MCF 10A (cell line): Measurements from ENCODE around the gene OR56B1. TPM values are rescaled to one million over a fixed set of nuclear protein-coding genes. Genes with fewer than 3 reads are reported as not detected.

Experiments
- BruUV-seq: library from RNA; stranded (reverse); fragments of 400-500 nt; replicated peaks from 2 replicates; lab custom pipeline; 2021; lab: Mats Ljungman, UMichigan
- CTCF ChIA-PET: fragments of 300-600 bp; sonication (Branson Sonifier 250); formaldehyde crosslinking; extraction: SDS; loops from one replicate; lab custom pipeline; 2021; ENCODE audit warnings: antibody characterized with exemption, inconsistent platforms; lab: Yijun Ruan, JAX
- POLR2A ChIA-PET: fragments of 300-600, 350-650 bp; sonication (Branson Sonifier 250); formaldehyde crosslinking; extraction: SDS; loops from one replicate; lab custom pipeline; 2020; ENCODE audit warnings: antibody characterized with exemption, inconsistent platforms; lab: Yijun Ruan, JAX
- DNase-seq: peaks from one replicate; pipeline ENCODE4 v3.0.0-alpha.2; 2018; ENCODE audit not compliant: unreplicated experiment
- H3K27ac Mint-ChIP-seq: one replicate; pipeline ENCODE4 v1.8.0; 2022; ENCODE audit warnings: mild to moderate bottlenecking, low read depth, mixed read lengths; ENCODE audit not compliant: unreplicated experiment
- H3K27me3 Mint-ChIP-seq: one replicate; pipeline ENCODE4 v1.8.0; 2022; ENCODE audit warnings: mixed read lengths; ENCODE audit not compliant: insufficient read depth, unreplicated experiment
- H3K36me3 Mint-ChIP-seq: one replicate; pipeline ENCODE4 v1.8.0; 2022; ENCODE audit warnings: mild to moderate bottlenecking, moderate library complexity, mixed read lengths; ENCODE audit not compliant: insufficient read depth, unreplicated experiment
- H3K4me1 Mint-ChIP-seq: one replicate; pipeline ENCODE4 v1.8.0; 2022; ENCODE audit warnings: mixed read lengths; ENCODE audit not compliant: insufficient read depth, unreplicated experiment
- H3K4me3 Mint-ChIP-seq: one replicate; pipeline ENCODE4 v1.8.0; 2022; ENCODE audit warnings: mild to moderate bottlenecking, moderate library complexity, mixed read lengths; ENCODE audit not compliant: unreplicated experiment
- H3K9me3 Mint-ChIP-seq: one replicate; pipeline ENCODE4 v1.8.0; 2022; ENCODE audit warnings: mixed read lengths; ENCODE audit not compliant: unreplicated experiment
- intact Hi-C: fragments of 100-400 bp; cut with micrococcal nuclease; formaldehyde crosslinking; loops from 2 replicates; pipeline ENCODE4 v1.14.1; 2022
- total RNA-seq: library from RNA; stranded (reverse); gene quantifications from 2 replicates; pipeline ENCODE4 v1.2.3, GENCODE V29; 2022
- TF ChIP-seq, protein P1 (sequence below): fragments of 200-600 bp; IDR thresholded peaks from one replicate; pipeline ENCODE4 v1.8.0; 2022; ENCODE audit warnings: antibody characterized with exemption, mild to moderate bottlenecking; ENCODE audit not compliant: unreplicated experiment

The OR56B1 gene
- total RNA-seq, 1 experiment from 2014 or later = not detected

GRCh38 chr11:5753943-5754342 lies 17.7 kb downstream of the OR56B1 start, which contains the start of gene OR52N4:
TSS of gene OR52N4 (plus strand) at chr11:5754243. CDS start at chr11:5754741, 498 bp downstream.
- intact Hi-C loops = no loop called here
- H3K27ac Mint-ChIP-seq = no peak within 1 kb of the TSS
- H3K4me1 Mint-ChIP-seq = no peaks in the 10 kb centered on the region
- ChIA-PET POLR2A (no interaction called here), CTCF (no interaction called here)
- H3K4me3 Mint-ChIP-seq = no peak within 1 kb of the TSS
- DNase-seq = no peak
- H3K9me3 Mint-ChIP-seq = no peaks in the 10 kb centered on the region
- TF ChIP-seq, protein P1, sequence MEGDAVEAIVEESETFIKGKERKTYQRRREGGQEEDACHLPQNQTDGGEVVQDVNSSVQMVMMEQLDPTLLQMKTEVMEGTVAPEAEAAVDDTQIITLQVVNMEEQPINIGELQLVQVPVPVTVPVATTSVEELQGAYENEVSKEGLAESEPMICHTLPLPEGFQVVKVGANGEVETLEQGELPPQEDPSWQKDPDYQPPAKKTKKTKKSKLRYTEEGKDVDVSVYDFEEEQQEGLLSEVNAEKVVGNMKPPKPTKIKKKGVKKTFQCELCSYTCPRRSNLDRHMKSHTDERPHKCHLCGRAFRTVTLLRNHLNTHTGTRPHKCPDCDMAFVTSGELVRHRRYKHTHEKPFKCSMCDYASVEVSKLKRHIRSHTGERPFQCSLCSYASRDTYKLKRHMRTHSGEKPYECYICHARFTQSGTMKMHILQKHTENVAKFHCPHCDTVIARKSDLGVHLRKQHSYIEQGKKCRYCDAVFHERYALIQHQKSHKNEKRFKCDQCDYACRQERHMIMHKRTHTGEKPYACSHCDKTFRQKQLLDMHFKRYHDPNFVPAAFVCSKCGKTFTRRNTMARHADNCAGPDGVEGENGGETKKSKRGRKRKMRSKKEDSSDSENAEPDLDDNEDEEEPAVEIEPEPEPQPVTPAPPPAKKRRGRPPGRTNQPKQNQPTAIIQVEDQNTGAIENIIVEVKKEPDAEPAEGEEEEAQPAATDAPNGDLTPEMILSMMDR = no peak
- BruUV-seq = no TSS peak
- H3K27me3 Mint-ChIP-seq = peaks cover 81% of the 10 kb centered on the region
- peaks cover 6% of the 10 kb centered on the region for H3K36me3 Mint-ChIP-seq

DNA sequence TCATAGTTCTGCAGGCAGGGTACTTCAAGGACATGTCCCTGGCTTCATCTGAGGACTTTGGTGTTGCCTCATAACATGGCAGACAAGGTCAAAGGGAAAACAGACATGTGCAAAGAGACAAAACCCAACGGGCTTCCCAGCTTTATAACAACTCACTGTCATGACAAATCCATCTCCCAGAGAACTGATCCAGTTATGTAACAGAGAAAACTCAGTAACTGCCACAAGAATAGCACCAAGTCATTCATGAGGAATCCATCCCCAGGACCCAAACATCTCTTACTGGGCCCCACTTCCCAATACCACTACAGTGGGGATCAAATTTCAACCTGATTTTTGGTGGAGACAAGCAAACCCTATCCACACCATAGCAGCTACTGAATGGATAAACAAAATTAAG lies 30.8 kb downstream of the OR56B1 start:
- intact Hi-C loops = no loop called here
- no peaks in the 10 kb centered on the region for H3K4me1 Mint-ChIP-seq
- ChIA-PET POLR2A (no interaction called here), CTCF (no interaction called here)
- no peaks in the 10 kb centered on the region for H3K9me3 Mint-ChIP-seq
- DNase-seq = no peak
- H3K27me3 Mint-ChIP-seq = peaks cover 36% of the 10 kb centered on the region
- BruUV-seq = no TSS peak
- H3K36me3 Mint-ChIP-seq = no peaks in the 10 kb centered on the region
- TF ChIP-seq, protein P1 = no peak
- H3K4me3 Mint-ChIP-seq = no peak overlapping the region
- no peak overlapping the region for H3K27ac Mint-ChIP-seq

DNA sequence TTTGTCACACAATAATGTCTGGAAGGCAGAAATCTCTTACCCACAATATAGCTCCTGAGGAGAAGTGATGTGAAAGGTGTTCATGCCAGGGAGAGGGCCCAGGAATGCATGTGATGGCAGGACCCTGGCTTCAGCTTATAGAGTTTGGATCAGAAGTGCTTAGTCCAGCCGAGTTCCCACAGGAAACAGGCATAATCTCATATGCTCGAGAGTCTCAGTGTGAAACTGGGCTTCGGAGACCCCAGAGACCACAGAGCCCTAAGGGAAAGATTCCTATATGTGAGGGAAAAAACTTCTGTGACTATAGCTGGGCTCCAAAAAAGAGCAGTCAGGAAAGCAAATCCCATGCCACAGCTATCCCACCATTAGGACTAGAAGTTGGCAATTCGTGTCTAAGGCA lies 47.0 kb downstream of the OR56B1 start, which contains the start of gene OR52N5:
Gene OR52N5 (minus strand): TSS at position 101 of the 400 bp plus-strand sequence. CDS start 4,721 bp downstream, outside the sequence.
- no peaks in the 10 kb centered on the region for H3K4me1 Mint-ChIP-seq
- no peak for DNase-seq
- H3K36me3 Mint-ChIP-seq = no peaks in the 10 kb centered on the region
- no peak within 1 kb of the TSS for H3K27ac Mint-ChIP-seq
- intact Hi-C loops = no loop called here
- TF ChIP-seq, protein P1 = no peak
- ChIA-PET POLR2A (no interaction called here), CTCF (interaction anchor here (1.9 kb wide), 1 partner anchor 70 kb away, joined by 3 read pairs; no protein-coding TSS in a partner anchor)
- no peaks in the 10 kb centered on the region for H3K9me3 Mint-ChIP-seq
- H3K4me3 Mint-ChIP-seq = no peak within 1 kb of the TSS
- peaks cover 50% of the 10 kb centered on the region for H3K27me3 Mint-ChIP-seq
- BruUV-seq = no TSS peak

Other genes starting within 250 kb of the OR56B1 start
- not detected in 2 replicates for gene OR52D1, start 247.8 kb upstream of the OR56B1 start, total RNA-seq
- gene UBQLN3, start 226.5 kb upstream of the OR56B1 start, total RNA-seq = not detected in 2 replicates
- gene UBQLNL, start 219.7 kb upstream of the OR56B1 start, total RNA-seq = not detected in 2 replicates
- not detected in 2 replicates for gene OR52H1, start 187.9 kb upstream of the OR56B1 start, total RNA-seq
- gene OR52B6, start 155.6 kb upstream of the OR56B1 start, total RNA-seq = not detected in 2 replicates
- 0.74 and 0.75 TPM in 2 replicates for gene TRIM6, start 139.8 kb upstream of the OR56B1 start, total RNA-seq
- 0.96 and 2.1 TPM in 2 replicates for gene TRIM34, start 111.4 kb upstream of the OR56B1 start, total RNA-seq
- 27.9 and 28.6 TPM in 2 replicates for gene TRIM5, start 51.4 kb upstream of the OR56B1 start, total RNA-seq
- gene TRIM22, start 46.7 kb upstream of the OR56B1 start, total RNA-seq = 24.1 and 26.0 TPM in 2 replicates
- not detected in 2 replicates for gene OR52N4, start 17.8 kb downstream of the OR56B1 start, total RNA-seq
- gene OR52N5, start 46.9 kb downstream of the OR56B1 start, total RNA-seq = not detected in 2 replicates
- not detected in 2 replicates for gene OR52N1, start 54.8 kb downstream of the OR56B1 start, total RNA-seq
- gene OR52N2, start 72.5 kb downstream of the OR56B1 start, total RNA-seq = not detected in 2 replicates
- not detected in 2 replicates for gene OR52E6, start 105.4 kb downstream of the OR56B1 start, total RNA-seq
- gene OR52E8, start 121.2 kb downstream of the OR56B1 start, total RNA-seq = not detected in 2 replicates
- gene OR52E4, start 144.2 kb downstream of the OR56B1 start, total RNA-seq = not detected in 2 replicates
- gene OR52E5, start 156.8 kb downstream of the OR56B1 start, total RNA-seq = not detected in 2 replicates
- gene OR56A3, start 205.8 kb downstream of the OR56B1 start, total RNA-seq = not detected in 2 replicates
- not detected in 2 replicates for gene OR56A5, start 232.0 kb downstream of the OR56B1 start, total RNA-seq